Stimulated activated CD8-positive, alpha-beta memory T cell treated with anti-CD3 and anti-CD28 coated beads, Interleukin-15, amount 100 ng/mL, for 1 hour (primary cell): ENCODE data around the gene PTPRM.

Source experiments
- DNase-seq: peaks from one replicate; pipeline ENCODE4 v3.0.0-alpha.2; 2020; ENCODE audit warnings: low read depth

PTPRM gene

GRCh38 chr18:8238507-8238906 is 671.4 kb downstream of the PTPRM start:
- no peak for DNase-seq

DNA sequence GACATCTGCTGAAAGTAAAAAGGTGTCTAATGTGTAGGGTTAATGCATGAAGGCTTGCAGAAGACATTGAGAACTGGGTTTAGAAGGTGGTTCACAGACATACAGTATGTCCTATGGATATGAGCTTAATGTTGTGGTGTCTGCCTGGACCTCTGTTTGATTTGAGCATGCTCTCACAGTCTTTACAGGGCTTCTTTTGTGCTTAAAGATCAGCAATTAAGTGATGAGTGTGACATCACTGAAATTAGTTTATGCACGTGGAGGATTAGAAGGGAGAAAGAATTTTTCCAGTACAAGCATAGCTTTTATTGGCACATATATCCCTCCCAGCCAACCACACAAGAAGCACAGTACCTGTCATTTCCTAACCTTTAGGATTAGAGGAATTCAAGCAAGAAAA is 674.6 kb downstream of the PTPRM start:
- DNase-seq, result no peak

DNA sequence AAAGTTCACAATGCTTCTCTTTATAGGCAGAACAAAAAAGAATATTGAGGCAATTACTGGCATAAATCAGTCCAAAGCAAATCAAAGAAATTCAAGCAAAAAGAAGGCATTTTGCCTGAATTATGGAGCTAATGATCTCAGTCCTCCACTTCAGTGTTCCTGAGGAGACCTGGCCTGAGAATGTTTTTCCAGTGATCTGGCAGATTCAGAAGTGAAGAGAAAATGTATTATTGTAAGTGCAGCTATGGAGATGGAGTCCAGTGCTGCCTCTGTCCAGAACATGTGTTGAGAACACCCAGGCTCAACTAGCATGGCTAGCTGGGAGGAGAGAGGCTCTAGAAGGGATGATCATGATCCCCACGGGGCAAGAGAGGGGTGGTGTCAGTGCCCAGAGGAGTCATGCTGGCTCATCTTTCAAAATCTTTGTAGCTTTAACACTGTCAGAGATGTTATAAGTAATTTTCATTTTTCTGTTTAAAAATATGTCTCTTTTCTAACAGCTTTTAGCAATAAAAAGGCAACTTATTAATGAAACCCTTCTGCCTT is 675.1 kb downstream of the PTPRM start:
- no peak for DNase-seq

GRCh38 chr18:8247700-8248099 is 680.6 kb downstream of the PTPRM start:
- no peak for DNase-seq

GRCh38 chr18:8248576-8248975 is 681.5 kb downstream of the PTPRM start:
- no peak for DNase-seq

DNA sequence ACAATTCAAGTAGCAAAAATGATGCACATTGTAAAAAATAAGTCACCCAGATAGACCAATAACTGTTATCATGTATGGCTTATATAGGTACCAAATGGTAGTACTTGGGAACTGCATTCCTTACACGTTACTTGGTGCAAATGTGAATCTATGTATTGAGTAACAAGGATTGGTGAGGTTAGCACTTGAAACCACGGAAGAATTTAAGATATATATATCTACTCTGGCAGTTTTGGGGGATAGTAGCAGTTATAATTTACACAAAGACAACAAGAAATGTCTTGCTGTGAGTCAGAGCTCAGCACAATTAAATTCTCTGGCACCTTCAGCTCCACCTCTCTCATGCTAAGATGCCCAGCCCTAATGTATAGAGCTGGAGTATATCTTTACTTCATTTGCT is 682.7 kb downstream of the PTPRM start:
- no peak for DNase-seq

GRCh38 chr18:8252371-8252770 is 685.3 kb downstream of the PTPRM start:
- DNase-seq, result no peak

DNA sequence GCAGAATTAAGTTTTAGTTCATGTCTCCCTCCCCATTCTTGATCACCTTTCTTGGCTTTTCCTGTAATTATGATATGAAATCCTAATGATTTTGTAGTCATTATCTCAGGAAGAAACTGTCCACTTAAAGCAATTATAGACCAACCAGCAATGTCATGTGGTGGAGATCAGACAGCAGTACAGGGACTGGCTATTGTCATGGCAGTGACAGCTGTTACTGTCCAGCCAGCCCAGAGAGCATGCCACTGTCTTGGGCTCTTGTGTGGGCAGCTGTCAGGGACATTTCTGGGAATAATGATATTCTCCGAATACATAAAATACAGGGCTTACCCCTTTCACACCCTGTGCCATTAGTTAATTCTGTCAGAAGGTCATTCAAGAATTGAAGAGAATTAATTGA is 686.8 kb downstream of the PTPRM start:
- no peak for DNase-seq

DNA sequence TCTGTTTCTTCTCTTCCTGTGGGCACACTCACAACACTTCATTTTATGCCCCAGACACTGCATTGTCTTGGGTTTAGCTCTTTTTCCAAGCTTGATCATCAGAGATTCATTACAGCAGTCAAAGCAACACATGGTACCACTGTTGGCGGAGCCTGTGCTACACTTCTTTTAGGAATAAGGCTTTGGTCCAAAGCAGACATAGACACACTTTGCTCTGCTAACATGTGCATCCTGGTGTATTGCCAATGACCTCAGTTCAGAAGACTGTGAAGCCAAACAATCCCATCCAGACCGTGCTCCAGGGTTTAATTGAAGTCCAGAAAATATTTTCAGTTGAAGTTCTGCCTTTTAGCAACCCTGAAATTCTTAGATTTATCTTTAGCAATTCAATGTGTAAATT is 687.5 kb downstream of the PTPRM start:
- DNase-seq, result no peak

DNA sequence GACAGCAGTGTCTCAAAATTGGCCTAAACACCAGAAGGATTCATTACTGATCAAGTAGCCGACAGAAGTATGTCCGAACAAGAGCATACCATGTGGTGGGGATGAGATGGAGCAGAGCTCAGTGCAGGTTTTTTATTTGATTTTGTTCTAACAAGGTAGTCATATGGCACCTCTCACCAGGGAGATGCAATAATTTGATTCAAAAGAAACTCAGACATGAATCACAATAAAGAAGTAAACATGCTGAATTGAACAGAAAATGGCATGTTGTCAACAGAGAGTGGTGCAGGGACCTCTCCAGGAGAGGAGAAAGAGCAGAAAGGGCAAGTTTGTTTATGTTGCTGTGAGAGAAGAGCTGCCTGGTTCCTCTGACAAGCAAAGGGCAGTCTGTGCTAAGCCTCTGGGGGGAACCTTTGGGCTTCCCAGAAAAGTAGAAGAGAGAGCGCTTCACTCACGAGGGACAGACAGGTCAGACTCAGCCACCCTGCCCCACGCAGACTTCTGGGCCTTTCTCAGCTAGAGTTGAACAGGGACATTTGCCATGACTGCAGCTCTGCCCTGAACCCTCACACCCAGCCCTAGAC is 690.8 kb downstream of the PTPRM start:
- no peak for DNase-seq

GRCh38 chr18:8260319-8260718 is 693.2 kb downstream of the PTPRM start:
- DNase-seq, result no peak

- no peak for DNase-seq
These were observed 693.7 kb downstream of the PTPRM start for GRCh38 chr18:8260827-8261226.

GRCh38 chr18:8261651-8262091 is 694.6 kb downstream of the PTPRM start:
- DNase-seq, result no peak

DNA sequence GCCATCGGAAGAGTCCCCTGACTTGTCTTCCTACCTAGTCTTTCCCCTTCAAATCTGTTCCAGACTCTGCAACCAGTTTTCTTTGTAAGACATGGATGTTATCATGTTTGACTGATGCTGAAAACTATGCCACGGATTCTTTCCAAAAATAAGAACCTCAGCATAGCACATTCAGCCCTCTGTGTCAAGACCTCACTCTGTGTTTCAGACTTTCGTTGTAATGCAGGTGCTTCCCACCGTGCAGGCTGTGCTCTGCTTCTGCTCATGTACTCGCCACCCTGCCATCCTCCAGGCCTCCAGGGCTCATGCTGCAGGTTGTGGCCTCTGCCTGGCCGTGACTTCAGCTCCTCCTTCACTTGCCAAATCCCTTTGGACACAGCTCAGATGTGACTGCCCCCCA is 695.1 kb downstream of the PTPRM start:
- DNase-seq, result no peak

- DNase-seq, result no peak
These were observed 697.0 kb downstream of the PTPRM start for GRCh38 chr18:8264116-8264515.

- no peak for DNase-seq
These were observed 697.8 kb downstream of the PTPRM start for GRCh38 chr18:8264861-8265411.

GRCh38 chr18:8272254-8272653 is 705.1 kb downstream of the PTPRM start:
- DNase-seq, result no peak

GRCh38 chr18:8274370-8274769 is 707.3 kb downstream of the PTPRM start:
- no peak for DNase-seq

DNA sequence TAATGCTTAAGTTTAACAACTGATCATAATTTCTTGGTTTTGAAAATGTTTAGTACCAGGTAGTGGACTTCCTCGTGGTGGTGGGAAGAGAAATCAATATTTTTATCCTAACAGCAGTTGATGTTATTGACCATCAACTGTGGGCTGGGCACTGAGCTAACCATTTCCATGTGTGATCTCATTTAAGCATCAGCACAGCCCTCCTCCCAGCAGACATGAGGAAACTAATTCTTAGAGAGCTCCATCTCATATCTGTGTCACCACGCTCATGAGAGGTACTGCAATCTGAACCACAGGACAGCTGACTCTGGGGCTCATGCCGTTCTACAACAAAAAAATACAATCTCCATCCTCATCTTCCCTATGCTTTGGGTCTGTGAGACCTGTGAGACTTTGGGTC is 709.3 kb downstream of the PTPRM start:
- no peak for DNase-seq

DNA sequence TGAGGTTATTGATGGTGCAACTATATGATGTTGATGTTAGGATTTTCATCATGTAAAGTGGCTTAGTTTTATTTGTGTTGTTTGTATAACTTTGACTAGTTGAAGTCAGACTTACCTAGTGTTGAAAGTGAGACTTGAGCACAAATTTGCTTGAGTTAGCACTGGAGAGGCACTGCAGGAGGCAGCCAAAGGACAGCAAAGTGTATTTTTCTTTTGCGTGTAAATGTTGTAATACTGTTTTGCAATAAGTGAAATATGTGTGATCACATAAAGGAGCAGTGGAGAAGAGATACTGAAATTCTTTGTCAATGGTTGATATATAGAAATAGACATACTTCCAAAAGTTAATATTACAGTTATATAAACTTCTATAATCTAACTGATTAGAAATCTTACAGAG is 710.2 kb downstream of the PTPRM start:
- DNase-seq, result no peak

- no peak for DNase-seq
These were observed 712.2 kb downstream of the PTPRM start for GRCh38 chr18:8279346-8279745.

GRCh38 chr18:8279781-8280330 is 712.7 kb downstream of the PTPRM start:
- no peak for DNase-seq

GRCh38 chr18:8283891-8284585 is 716.9 kb downstream of the PTPRM start:
- DNase-seq, result no peak
